Calu3 (cell line): ENCODE measurements around the gene ACAD9. TPM values are rescaled to one million over a fixed set of nuclear protein-coding genes. Genes with fewer than 3 reads are reported as not detected.
"Not testable (repeated sequence)": the region's sequence is repeated elsewhere in the genome, so short reads cannot be mapped to it uniquely, and the experiment has no call there.

ENCODE experiments used
- BruUV-seq: library from RNA; stranded (reverse); fragments of 400-500 nt; replicated peaks from 2 replicates; lab custom pipeline; 2021; lab: Mats Ljungman, UMichigan
- CTCF ChIA-PET: fragments of 300-600 bp; sonication (Branson Sonifier 250); formaldehyde crosslinking; loops from one replicate; lab custom pipeline; 2022; ENCODE audit warnings: antibody characterized with exemption; lab: Charles Lee
- DNase-seq: peaks from one replicate; pipeline ENCODE4 v3.0.0; 2022
- H3K27ac Mint-ChIP-seq: one replicate; pipeline ENCODE4 v1.8.0; 2022; ENCODE audit warnings: mixed read lengths; ENCODE audit not compliant: unreplicated experiment
- H3K27me3 Mint-ChIP-seq: one replicate; pipeline ENCODE4 v1.8.0; 2022; ENCODE audit warnings: mixed read lengths; ENCODE audit not compliant: unreplicated experiment
- H3K36me3 Mint-ChIP-seq: one replicate; pipeline ENCODE4 v1.8.0; 2022; ENCODE audit warnings: mild to moderate bottlenecking, moderate library complexity, mixed read lengths; ENCODE audit not compliant: insufficient read depth, unreplicated experiment
- H3K4me1 Mint-ChIP-seq: one replicate; pipeline ENCODE4 v1.8.0; 2022; ENCODE audit warnings: mild to moderate bottlenecking, low read depth, mixed read lengths; ENCODE audit not compliant: unreplicated experiment
- H3K4me3 Mint-ChIP-seq: one replicate; pipeline ENCODE4 v1.8.0; 2022; ENCODE audit warnings: mild to moderate bottlenecking, low read depth, moderate library complexity, mixed read lengths; ENCODE audit not compliant: unreplicated experiment
- H3K9me3 Mint-ChIP-seq: one replicate; pipeline ENCODE4 v1.8.0; 2022; ENCODE audit warnings: low read depth, mixed read lengths; ENCODE audit not compliant: unreplicated experiment
- CTCF ChIP-seq: fragments of 200-600 bp; IDR thresholded peaks from one replicate; pipeline ENCODE4 v1.8.0; 2022; ENCODE audit warnings: antibody characterized with exemption; ENCODE audit not compliant: unreplicated experiment
- intact Hi-C: fragments of 100-400 bp; cut with micrococcal nuclease; formaldehyde crosslinking; loops from one replicate; pipeline ENCODE4 v1.10.0; 2022; ENCODE audit not compliant: unreplicated experiment
- total RNA-seq: library from RNA; stranded (reverse); gene quantifications from 2 replicates; pipeline ENCODE4 v1.2.3, GENCODE V29; 2022

The ACAD9 gene
- total RNA-seq, 1 experiment from 2014 or later = 124 TPM

GRCh38 chr3:128919988-128920387 lies 40.6 kb downstream of the ACAD9 start:
- CTCF ChIA-PET = interaction anchor here (0.6 kb wide), 1 partner anchor 212 kb away, joined by 3 read pairs; no protein-coding TSS in a partner anchor
- H3K27ac Mint-ChIP-seq = no peak overlapping the region
- no peak for DNase-seq
- TF ChIP-seq CTCF = no peak
- H3K36me3 Mint-ChIP-seq = peaks cover 67% of the 10 kb centered on the region
- intact Hi-C loops = no loop called here
- H3K4me3 Mint-ChIP-seq = no peak overlapping the region
- BruUV-seq = no TSS peak
- H3K9me3 Mint-ChIP-seq = peaks cover 3% of the 10 kb centered on the region
- peaks cover 2% of the 10 kb centered on the region for H3K27me3 Mint-ChIP-seq
- H3K4me1 Mint-ChIP-seq = no peaks in the 10 kb centered on the region

- intact Hi-C loops = no loop called here
- Mint-ChIP-seq H3K27me3 (peaks cover 19% of the 10 kb centered on the region), H3K27ac (peak overlapping the region; percentile 68), H3K9me3 (peaks cover 15% of the 10 kb centered on the region), H3K4me1 (no peaks in the 10 kb centered on the region), H3K4me3 (no peak overlapping the region), H3K36me3 (peaks cover 69% of the 10 kb centered on the region)
- TF ChIP-seq CTCF = no peak
- DNase-seq = no peak
- CTCF ChIA-PET = no interaction called here
- BruUV-seq = no TSS peak
Observed at GRCh38 chr3:128922804-128923459, 43.5 kb downstream of the ACAD9 start.

- DNase-seq = no peak
- CTCF ChIA-PET = no interaction called here
- H3K9me3 Mint-ChIP-seq = peaks cover 15% of the 10 kb centered on the region
- H3K36me3 Mint-ChIP-seq = peaks cover 63% of the 10 kb centered on the region
- no peak overlapping the region for H3K4me3 Mint-ChIP-seq
- BruUV-seq = no TSS peak
- no peaks in the 10 kb centered on the region for H3K4me1 Mint-ChIP-seq
- intact Hi-C loops = no loop called here
- peaks cover 19% of the 10 kb centered on the region for H3K27me3 Mint-ChIP-seq
- TF ChIP-seq CTCF = no peak
- H3K27ac Mint-ChIP-seq = peak overlapping the region; percentile 68
Observed at GRCh38 chr3:128923576-128923975, 44.2 kb downstream of the ACAD9 start.

GRCh38 chr3:128923986-128924385 lies 44.6 kb downstream of the ACAD9 start:
- H3K27me3 Mint-ChIP-seq = peaks cover 19% of the 10 kb centered on the region
- DNase-seq, H3K4me1 Mint-ChIP-seq, H3K4me3 Mint-ChIP-seq, intact Hi-C loops, BruUV-seq, CTCF ChIA-PET: not testable (repeated sequence)
- peaks cover 59% of the 10 kb centered on the region for H3K36me3 Mint-ChIP-seq
- H3K9me3 Mint-ChIP-seq = peaks cover 15% of the 10 kb centered on the region
- H3K27ac Mint-ChIP-seq = peak overlapping the region; percentile 18

GRCh38 chr3:128929364-128929763 lies 49.9 kb downstream of the ACAD9 start:
- H3K4me1 Mint-ChIP-seq = no peaks in the 10 kb centered on the region

More at GRCh38 chr3:128929364-128929763, 49.9 kb downstream of the ACAD9 start:
- CTCF ChIA-PET = no interaction called here
- H3K27ac Mint-ChIP-seq = no peak overlapping the region
- no TSS peak for BruUV-seq
- TF ChIP-seq CTCF = no peak
- no peak for DNase-seq
- intact Hi-C loops = no loop called here
- H3K27me3 Mint-ChIP-seq = peaks cover 42% of the 10 kb centered on the region
- H3K36me3 Mint-ChIP-seq = peaks cover 31% of the 10 kb centered on the region
- no peak overlapping the region for H3K4me3 Mint-ChIP-seq
- peaks cover 15% of the 10 kb centered on the region for H3K9me3 Mint-ChIP-seq
